Ramos (cell line): ENCODE measurements around the gene HRG.

Experiments used
- in situ Hi-C: fragments of 300-500 bp; cut with MboI; formaldehyde crosslinking; loops from one replicate; pipeline ENCODE4 v1.14.3; 2022; ENCODE audit warnings: low sequenced_read_pairs; ENCODE audit not compliant: unreplicated experiment

HRG gene

DNA sequence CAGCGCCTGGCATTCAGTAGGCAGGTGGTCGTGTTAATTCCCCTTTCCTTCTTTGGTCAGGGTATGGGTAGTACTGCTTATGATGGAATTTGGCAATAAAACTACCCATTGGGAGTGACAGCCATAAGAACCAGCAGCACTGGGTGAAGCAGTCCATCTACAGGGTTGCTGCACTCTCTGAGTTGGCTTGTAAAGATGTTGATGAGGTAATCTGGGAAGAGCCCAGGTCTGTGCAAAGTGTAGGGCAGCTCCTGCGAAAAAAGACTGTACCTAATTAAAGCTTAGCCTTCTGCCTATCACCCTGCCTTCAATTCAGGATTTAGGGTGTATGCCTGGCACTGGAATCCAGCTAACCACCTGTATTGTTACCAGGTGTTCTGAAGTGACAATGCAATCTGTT, 30.3 kb upstream of the HRG start:
- in situ Hi-C loops = no loop called here

- in situ Hi-C loops = no loop called here
These were observed 29.3 kb upstream of the HRG start for GRCh38 chr3:186636536-186636935.

- in situ Hi-C loops = no loop called here
These were observed 28.1 kb upstream of the HRG start for GRCh38 chr3:186637686-186638085.

GRCh38 chr3:186638259-186638658, 27.6 kb upstream of the HRG start:
- in situ Hi-C loops = no loop called here

DNA sequence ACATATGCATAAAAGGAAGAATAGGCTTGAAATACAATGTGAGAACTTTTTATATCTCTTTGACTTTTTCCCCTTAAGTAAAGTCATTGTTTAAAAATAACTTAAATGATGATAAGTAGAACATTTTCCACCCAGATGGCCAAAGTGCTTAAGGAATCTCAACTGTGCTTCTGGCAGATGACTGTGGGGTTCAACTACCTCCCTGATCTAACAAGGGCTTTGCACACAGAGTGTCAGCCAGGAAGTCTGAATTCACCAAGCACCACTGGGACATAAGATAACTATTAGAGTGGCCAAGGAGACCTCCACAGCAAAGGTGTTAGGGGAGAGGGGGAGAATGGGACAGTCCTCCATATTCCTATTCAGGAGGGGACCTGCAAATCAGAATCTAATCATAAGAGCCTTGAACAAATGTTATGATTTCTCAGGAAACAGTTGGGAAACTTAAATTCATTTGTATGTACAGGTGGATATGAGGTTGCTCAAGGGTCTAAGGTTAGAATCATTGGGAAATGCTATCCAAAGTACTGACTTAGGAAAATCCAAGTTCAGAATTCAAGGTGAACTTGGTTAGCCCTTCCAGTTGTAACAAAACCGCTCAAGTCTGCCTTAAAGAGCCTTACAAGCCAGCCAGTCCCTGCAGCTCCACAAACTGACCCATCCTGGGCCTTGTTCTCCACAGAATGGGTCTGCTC, 25.9 kb upstream of the HRG start, which contains the start of gene FETUB:
TSS of gene FETUB (plus strand) at position 622 of the 695 bp plus-strand sequence. CDS start at position 684, 62 bp downstream.
- in situ Hi-C loops = no loop called here

GRCh38 chr3:186640473-186640818, 25.4 kb upstream of the HRG start:
- in situ Hi-C loops = no loop called here

GRCh38 chr3:186640929-186641328, 24.9 kb upstream of the HRG start:
- in situ Hi-C loops = no loop called here

DNA sequence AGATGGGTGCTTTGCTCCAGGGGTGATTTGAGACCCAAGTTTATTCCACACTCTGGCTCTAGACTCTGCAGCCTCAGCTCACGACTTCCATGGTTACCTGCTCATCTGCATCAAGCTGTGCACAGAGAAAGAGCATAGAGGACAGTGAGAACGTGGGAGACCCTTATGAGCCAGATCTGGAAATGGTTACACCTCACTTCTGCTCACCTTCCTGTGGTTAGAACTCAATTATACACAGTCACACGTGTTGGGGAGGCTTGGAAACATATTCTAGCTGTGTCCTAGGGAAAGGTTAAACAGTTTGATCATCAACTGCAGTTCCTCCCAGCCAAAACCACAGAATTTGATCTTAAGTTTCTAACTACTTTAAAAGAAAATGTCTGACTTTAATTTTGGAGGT, 23.8 kb upstream of the HRG start:
- in situ Hi-C loops = no loop called here

DNA sequence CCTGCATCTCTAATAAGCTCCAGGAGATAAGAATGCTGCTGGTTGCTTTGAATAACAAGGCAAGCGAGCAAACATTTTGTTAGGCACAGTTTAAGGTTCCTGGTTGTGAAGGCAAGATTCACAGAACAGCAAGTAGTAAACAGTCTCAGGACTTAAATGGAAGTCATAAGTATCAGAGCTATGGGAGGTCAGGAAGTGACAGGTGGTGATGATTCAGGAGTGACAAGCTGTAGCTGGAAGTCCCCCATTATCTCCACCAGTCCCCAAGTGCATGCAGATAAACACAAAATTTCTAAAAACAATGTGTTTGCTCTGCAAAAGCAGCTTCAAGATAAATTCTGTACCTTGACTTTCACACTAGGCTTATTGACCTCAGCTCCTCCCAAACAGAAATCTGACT, 22.3 kb upstream of the HRG start:
- in situ Hi-C loops = no loop called here

DNA sequence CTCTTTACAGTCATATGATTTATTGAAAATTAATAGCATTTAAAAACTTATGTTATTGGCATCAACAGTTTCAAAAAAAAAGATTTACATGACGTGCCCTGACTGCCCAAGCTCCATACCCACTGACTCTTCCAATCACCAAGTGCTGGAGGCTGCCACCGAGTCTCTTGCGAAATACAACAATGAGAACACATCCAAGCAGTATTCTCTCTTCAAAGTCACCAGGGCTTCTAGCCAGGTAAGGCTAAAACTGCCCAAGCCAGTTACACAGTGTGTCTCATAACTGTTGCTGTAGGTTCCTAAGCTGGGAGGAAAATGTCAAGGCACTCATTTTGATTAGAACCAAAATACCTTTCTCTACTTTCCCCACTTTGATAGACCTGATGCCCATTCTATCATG, 21.1 kb upstream of the HRG start:
- in situ Hi-C loops = no loop called here

- in situ Hi-C loops = no loop called here
These were observed 19.7 kb upstream of the HRG start for GRCh38 chr3:186646106-186646505.

DNA sequence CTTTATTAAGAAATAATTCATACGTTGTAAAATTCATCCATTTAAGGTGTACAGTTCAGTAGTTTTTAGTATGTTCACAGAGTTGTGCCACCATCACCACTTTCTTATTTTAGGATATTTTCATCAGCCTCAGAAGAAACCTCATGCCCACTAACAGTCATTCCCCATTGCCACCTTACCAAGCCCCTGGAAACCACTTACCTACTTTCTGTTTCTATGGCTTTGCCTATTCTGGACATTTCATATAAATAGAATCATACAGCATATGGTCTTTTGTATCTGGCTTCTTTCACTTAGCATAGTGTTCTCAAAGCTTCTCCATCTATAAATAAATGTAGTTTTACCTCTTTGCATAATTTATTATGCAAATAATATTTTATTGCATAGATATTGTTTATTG, 19.0 kb upstream of the HRG start:
- in situ Hi-C loops = no loop called here

DNA sequence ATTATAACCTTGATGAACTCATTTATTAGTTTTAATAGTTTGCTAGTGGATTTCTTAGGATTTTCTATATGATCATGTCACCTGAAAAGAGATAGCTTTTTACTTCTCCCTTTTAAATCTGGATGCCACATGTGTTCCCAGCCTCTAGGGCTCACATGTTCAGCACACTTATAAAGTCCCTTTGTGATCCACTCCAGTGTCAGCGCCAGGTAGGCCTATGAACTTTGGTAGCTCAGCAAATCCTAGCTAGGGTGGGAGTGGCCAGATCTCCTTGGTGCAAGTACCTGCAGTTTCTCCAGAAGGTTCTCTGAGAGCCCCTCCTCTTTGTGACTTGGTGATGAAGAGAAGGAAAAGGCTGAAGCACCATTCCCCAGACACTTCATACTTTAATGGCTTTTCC, 17.0 kb upstream of the HRG start:
- in situ Hi-C loops = no loop called here

DNA sequence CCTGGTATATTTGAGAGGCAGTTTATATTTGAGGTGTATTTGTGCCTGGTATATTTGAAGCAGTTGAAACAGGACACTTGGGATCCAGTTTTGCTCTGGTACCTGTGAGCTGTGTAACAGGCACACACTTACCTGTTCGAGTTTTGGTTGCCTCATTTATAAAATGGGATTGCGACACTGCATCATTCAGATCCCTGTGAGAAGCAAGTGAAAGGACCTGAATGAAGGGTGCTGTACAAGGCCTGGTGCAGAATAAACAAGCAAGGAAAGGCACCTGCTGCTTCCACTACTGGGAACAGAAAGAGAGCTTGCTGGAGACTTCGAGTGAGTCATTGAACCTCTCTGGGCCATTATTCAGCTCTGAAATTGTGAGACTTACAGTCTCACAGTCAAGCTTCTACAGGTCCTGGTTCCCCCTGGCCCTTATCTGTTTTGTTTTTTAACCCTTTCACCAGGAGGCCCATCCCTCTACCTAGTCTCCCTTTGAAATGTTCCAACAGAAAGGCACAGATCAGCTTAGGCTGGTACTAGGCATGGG, 14.1 kb upstream of the HRG start:
- in situ Hi-C loops = no loop called here

GRCh38 chr3:186653080-186653707, 12.6 kb upstream of the HRG start:
- in situ Hi-C loops = no loop called here

GRCh38 chr3:186653984-186654383, 11.8 kb upstream of the HRG start:
- in situ Hi-C loops = no loop called here

- in situ Hi-C loops = no loop called here
These were observed 2.3 kb upstream of the HRG start for GRCh38 chr3:186663361-186664118.

- in situ Hi-C loops = no loop called here
These were observed 1.7 kb upstream of the HRG start for GRCh38 chr3:186664119-186664495.

GRCh38 chr3:186664506-186664905, 1.3 kb upstream of the HRG start:
- in situ Hi-C loops = no loop called here

GRCh38 chr3:186668426-186668825, 2.6 kb downstream of the HRG start:
- in situ Hi-C loops = no loop called here

DNA sequence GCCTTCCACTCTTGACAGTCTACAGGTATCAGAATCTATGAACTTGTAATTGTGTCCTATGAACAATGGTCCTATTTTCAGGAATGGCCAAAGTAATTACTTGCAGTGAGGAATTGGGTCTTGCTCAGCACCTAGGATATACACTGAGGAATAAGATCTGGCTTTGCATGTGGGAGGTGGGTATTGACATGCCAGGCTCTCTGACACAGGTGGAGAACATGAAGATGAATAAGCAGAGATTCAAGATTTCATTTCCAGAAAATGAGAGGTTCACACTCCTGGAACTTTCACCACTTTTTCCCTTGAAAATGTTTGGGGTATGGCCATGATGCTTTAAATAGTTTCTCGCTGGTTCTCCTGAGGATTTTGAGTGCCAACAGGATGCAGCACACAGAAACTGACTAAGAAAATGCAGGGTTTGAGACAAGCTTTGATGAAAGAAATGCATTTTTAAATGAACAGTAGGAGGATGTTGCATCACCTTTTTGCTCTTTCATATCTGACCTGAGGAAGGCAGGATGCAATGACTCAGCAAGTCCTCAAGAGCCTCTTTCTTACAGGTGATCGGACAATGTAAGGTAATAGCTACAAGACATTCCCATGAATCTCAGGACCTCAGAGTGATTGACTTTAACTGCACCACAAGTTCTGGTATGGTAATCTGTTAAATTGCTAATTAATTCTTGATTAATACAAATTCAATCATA, 3.7 kb downstream of the HRG start:
- in situ Hi-C loops = no loop called here
